BJ (cell line): Measurements from ENCODE around the gene AP3S1. TPM values are rescaled to one million over a fixed set of nuclear protein-coding genes. Genes with fewer than 3 reads are reported as not detected.
A peak's percentile ranks its signal among the peaks of the same experiment; 100 is the strongest.

Source experiments
- CTCF ChIA-PET: fragments of 350-600 bp; formaldehyde crosslinking; extraction: SDS; loops from one replicate; lab custom pipeline; 2021; ENCODE audit warnings: antibody characterized with exemption, inconsistent platforms; lab: Yijun Ruan, JAX
- POLR2A ChIA-PET: fragments of 300-600 bp; sonication (Branson Sonifier 250); formaldehyde crosslinking; extraction: SDS; loops from one replicate; lab custom pipeline; 2021; ENCODE audit warnings: antibody characterized with exemption; lab: Charles Lee
- DNase-seq: peaks from one replicate; pipeline ENCODE4 v3.0.0-alpha.2; 2011; ENCODE audit warnings: low read depth
- H3K27me3 ChIP-seq: 2 replicates; pipeline ENCODE4 v1.6.0; 2011; ENCODE audit warnings: low read length; ENCODE audit not compliant: control insufficient read depth, insufficient read depth
- H3K36me3 ChIP-seq: 2 replicates; pipeline ENCODE4 v1.5.1; 2011; ENCODE audit warnings: low read length; ENCODE audit not compliant: control insufficient read depth, insufficient read depth
- H3K4me3 ChIP-seq: 2 replicates; pipeline ENCODE4 v1.5.1; 2011; ENCODE audit warnings: low read depth, mild to moderate bottlenecking, control low read depth, low read length
- polyA plus RNA-seq: library from polyadenylated mRNA; depleted of rRNA; stranded (reverse); fragments of >200 nt; gene quantifications from 2 replicates; pipeline ENCODE4 v1.2.3, GENCODE V29; 2011
- TF ChIP-seq, protein P1 (sequence below): IDR thresholded peaks from 2 replicates; pipeline ENCODE4 v1.5.1; 2011; ENCODE audit warnings: low read depth, mild to moderate bottlenecking, control low read depth, inconsistent platforms, low read length, moderate library complexity; ENCODE audit not compliant: insufficient read depth

AP3S1 gene
- polyA plus RNA-seq, 1 experiment, result 27.6 TPM

DNA sequence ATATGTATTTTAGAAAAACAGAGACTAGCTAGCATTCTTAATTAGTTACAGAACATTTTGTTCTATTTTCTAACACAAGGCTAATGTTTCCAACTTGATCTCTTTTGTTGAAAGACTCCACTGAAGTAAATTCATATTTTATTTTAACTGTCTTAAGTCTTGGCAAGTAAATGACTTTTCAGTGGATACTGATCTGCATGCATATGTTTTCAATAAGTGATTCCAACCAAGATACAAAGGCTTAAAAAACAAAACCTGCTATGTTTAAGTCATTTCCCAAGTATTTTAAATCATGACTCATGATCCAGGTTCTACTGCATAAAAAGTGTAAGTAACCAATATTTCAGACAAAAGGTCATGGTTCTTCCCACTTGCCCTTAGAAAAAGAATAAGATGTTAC, 31.0 kb upstream of the AP3S1 start:
- Histone ChIP-seq H3K4me3 (no peak overlapping the region), H3K27me3 (peaks cover 6% of the 10 kb centered on the region), H3K36me3 (no peaks in the 10 kb centered on the region)
- POLR2A ChIA-PET, result no interaction called here
- DNase-seq, result peak; percentile 44
- CTCF ChIA-PET, result interaction anchor here (1.5 kb wide), 2 partner anchors 10 to 176 kb away, joined by 3 to 5 read pairs; no protein-coding TSS in a partner anchor
- TF ChIP-seq, protein P1, sequence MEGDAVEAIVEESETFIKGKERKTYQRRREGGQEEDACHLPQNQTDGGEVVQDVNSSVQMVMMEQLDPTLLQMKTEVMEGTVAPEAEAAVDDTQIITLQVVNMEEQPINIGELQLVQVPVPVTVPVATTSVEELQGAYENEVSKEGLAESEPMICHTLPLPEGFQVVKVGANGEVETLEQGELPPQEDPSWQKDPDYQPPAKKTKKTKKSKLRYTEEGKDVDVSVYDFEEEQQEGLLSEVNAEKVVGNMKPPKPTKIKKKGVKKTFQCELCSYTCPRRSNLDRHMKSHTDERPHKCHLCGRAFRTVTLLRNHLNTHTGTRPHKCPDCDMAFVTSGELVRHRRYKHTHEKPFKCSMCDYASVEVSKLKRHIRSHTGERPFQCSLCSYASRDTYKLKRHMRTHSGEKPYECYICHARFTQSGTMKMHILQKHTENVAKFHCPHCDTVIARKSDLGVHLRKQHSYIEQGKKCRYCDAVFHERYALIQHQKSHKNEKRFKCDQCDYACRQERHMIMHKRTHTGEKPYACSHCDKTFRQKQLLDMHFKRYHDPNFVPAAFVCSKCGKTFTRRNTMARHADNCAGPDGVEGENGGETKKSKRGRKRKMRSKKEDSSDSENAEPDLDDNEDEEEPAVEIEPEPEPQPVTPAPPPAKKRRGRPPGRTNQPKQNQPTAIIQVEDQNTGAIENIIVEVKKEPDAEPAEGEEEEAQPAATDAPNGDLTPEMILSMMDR, result no peak

DNA sequence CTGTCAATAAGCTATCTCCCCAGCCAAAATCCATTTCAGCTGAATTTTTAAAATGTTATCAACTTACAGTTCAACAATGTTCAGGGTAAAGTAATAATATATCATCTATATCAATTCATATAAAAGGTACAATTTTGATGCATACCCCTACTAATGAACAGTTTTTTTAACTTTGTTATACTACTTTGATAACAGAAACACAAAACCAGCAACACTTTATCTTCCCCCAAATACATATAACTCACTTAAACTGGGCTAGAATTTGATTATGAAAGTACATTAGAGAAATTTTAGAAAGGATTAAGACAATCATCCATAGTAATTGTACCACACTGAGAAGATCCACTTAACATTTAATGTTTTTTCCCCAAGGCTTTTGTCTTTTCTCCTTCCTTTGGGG, 30.3 kb upstream of the AP3S1 start:
- ChIA-PET CTCF (interaction anchor here (1.5 kb wide), 1 partner anchor 11 kb away, joined by 3 read pairs; no protein-coding TSS in a partner anchor), POLR2A (no interaction called here)
- no peaks in the 10 kb centered on the region for H3K36me3 ChIP-seq
- H3K4me3 ChIP-seq, result no peak overlapping the region
- TF ChIP-seq, protein P1, result no peak
- DNase-seq, result no peak
- H3K27me3 ChIP-seq, result peaks cover 9% of the 10 kb centered on the region

DNA sequence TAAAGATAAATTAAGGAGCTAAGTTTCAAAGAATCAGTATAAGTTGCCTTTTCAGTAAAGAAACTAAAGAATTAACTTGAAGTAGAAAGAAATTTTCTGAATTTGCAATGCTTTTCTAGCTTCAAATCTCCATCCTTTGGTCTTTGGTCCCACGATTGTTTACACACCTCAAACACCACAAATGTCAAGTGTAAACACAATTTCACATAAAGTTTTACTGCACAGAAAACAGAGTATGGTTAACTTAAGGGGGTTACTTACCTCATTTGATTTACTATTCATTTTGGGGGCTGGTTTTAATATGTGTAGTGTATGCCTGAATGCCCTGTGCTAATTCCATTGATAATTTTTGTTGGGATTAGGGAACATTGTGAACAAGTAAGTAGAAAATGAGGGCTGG, 29.4 kb upstream of the AP3S1 start:
- ChIA-PET CTCF (no interaction called here), POLR2A (no interaction called here)
- TF ChIP-seq, protein P1, result no peak
- Histone ChIP-seq H3K4me3 (no peak overlapping the region), H3K36me3 (no peaks in the 10 kb centered on the region), H3K27me3 (peaks cover 9% of the 10 kb centered on the region)
- no peak for DNase-seq

DNA sequence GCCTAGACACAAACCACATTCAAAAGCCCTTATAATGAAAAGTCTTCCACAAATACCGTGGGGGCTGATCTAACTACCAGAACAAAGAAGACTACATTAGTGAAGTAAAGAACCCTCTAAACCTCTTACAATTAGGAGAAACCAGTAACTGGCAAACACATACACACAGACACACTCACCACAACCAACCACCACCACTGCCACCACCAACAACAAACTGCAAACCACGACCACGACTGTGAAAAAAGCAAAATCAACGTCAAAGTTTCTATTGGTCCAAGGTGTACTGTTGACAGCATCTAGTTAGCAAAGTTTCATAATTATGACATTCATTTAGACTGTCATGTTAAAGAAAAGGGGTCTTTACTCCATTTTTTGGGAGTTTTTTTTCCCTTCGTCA, 28.0 kb upstream of the AP3S1 start:
- CTCF ChIA-PET, result interaction anchor here (2.0 kb wide), 1 partner anchor 14 kb away, joined by 6 read pairs; no protein-coding TSS in a partner anchor
- Histone ChIP-seq H3K4me3 (no peak overlapping the region), H3K36me3 (no peaks in the 10 kb centered on the region), H3K27me3 (peaks cover 9% of the 10 kb centered on the region)
- TF ChIP-seq, protein P1, result no peak
- POLR2A ChIA-PET, result no interaction called here
- no peak for DNase-seq

DNA sequence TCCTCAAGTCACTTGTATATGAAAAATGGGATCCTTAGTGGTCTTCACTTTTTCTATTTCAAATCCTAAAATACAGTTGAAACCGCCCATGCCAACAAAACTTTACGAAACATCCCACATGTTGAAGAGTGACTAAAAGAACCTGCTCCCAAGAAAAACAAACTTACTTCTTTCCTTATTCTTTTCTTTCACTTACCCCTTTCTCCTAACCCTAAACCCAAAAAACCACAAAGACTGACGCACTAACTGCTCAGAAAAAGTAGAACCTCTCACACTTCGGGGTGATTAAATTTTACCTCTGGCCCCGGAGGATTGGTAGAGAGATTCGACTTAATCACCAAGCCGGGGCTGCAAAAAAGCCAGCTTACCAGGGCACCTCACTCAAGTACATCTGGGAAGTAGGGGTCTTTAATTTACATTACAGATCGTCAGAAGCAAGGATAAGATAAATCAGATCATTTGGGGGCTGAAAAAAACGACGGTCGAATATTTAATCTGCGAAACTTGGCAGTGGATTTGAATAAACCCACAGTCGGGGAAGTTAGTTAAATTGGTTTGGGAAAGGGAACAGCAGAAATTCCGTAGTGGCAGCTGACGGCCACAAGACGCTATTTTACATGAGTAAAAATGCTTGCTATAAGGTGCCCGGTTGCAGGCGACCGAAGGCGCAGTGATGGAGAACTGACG, 26.6 kb upstream of the AP3S1 start:
- ChIA-PET CTCF (interaction anchor here (1.4 kb wide), 1 partner anchor 16 kb away, joined by 3 read pairs; no protein-coding TSS in a partner anchor), POLR2A (no interaction called here)
- H3K27me3 ChIP-seq, result peaks cover 9% of the 10 kb centered on the region
- TF ChIP-seq, protein P1, result no peak
- H3K4me3 ChIP-seq, result no peak overlapping the region; the same call in 1 of the 2 replicates
- no peaks in the 10 kb centered on the region for H3K36me3 ChIP-seq
- DNase-seq, result no peak
